ENCODE data around the gene MADD. TPM values are rescaled to one million over a fixed set of nuclear protein-coding genes. Genes with fewer than 3 reads are reported as not detected.
A peak's percentile ranks its signal among the peaks of the same experiment; 100 is the strongest.

MADD gene
- 10 to 100 TPM; 19.5 to 55.7 (median 41.8) TPM for total RNA-seq

GRCh38 chr11:47269829-47270305 is at the start of gene MADD:
Gene MADD (plus strand): TSS chr11:47270133.
- WGBS, 10 experiments = no CpG with 5 or more reads among the region's 57 CpGs
- Histone ChIP-seq H3K4me3 (peak within 1 kb of the TSS; percentile 59 to 81 (median 74)), H3K27ac (peak within 1 kb of the TSS; percentile 91), H3K4me1 (replicated peaks in 1 of 2) (peaks cover 20 to 29% of the 10 kb centered on the region in 2 donors)
- ATAC-seq (replicated peaks in 6 of 8) = peak; percentile 76 to 87 (median 86)
- in situ Hi-C loops (cut with MboI; ENCODE audit: low pct_unique_long_range_greater_than_20kb in 2 of 9, low sequenced_read_pairs in 9 of 9, unreplicated experiment in 9 of 9) = no loop called here

GRCh38 chr11:47220401-47220821 is 49.5 kb upstream of the MADD start:
- in situ Hi-C loops (cut with MboI; ENCODE audit: low pct_unique_long_range_greater_than_20kb in 2 of 9, low sequenced_read_pairs in 9 of 9, unreplicated experiment in 9 of 9) = no loop called here
- H3K27ac ChIP-seq = no peak overlapping the region
- 50 to 100% (median 83%) methylated on average over 1 of the region's 1 CpG; no CpG with 5 or more reads in 6 of the 10 experiments for WGBS, 10 experiments

DNA sequence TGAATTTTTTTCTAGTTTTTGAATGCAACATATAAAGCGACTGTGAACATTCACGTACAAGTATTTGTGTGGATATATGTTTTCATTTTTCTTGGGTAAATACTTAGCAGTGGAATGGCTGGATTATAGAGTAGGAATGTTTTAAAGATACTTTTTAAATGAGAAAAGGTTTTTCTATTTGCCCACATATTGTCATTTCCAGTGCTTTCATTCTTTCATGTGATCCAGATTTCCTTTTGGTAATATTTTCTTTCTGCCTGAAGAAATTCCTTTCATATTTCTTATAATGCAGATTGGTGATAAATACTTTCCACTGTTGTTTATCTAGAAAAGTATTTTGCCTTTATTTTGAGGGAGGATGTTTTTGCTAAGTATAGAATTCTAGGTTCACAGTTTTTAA is 47.2 kb upstream of the MADD start:
- H3K4me1 ChIP-seq (replicated peaks in 1 of 2) = peaks cover 0 to 4% of the 10 kb centered on the region in 2 donors
- WGBS, 10 experiments = 88 to 100% (median 100%) methylated on average over 1 to 2 of the region's 2 CpGs; no CpG with 5 or more reads in 1 of the 10 experiments
- in situ Hi-C loops (cut with MboI; ENCODE audit: low pct_unique_long_range_greater_than_20kb in 2 of 9, low sequenced_read_pairs in 9 of 9, unreplicated experiment in 9 of 9) = no loop called here
- no peak for ATAC-seq (replicated peaks in 6 of 8)
- no peak overlapping the region for H3K4me3 ChIP-seq
- no peak overlapping the region for H3K27ac ChIP-seq

More at GRCh38 chr11:47220401-47220821, 49.5 kb upstream of the MADD start:
- peak in 4 of 8 experiments; percentile 16 to 71 (median 49) for ATAC-seq (replicated peaks in 6 of 8)
- Histone ChIP-seq H3K4me1 (replicated peaks in 1 of 2) (peaks cover 13 to 17% of the 10 kb centered on the region in 2 donors), H3K4me3 (no peak overlapping the region)

DNA sequence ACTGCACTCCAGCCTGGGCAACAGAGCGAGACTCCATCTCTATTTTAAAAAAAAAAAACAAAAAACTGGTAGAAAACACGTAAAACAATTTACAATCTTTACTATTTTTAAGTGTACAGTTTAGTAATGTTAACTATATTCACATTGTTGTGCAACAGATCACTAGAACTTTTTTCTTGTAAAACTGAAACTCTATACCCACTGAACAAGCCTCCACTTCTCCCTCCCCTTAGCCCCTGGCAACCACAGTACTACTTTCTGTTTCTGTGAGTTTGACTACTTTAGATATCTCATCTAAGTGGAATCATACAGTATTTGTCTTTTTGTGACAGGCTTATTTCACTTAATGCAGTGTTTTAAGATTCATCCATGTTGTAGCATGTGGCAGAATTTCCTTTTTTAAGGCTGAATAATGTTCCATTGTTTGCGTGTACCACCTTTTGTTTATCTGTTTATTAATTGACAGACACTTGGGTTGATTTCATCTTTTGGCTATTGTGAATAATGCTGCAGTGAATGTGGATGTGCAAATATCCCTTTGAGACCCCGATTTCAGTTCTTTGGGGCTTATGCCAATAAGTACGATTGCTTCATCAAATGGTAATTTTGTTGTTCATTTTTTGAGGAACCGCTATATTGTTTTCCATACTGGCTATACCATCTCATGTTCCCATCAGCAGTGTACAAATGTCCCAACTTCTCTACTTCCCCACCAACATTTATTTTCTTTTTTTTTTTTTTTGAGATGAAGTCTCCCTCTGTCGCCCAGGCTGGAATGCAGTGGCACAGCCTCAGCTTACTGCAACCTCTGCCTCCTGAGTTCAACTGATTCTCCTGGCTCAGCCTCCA is 44.2 kb upstream of the MADD start:
- in situ Hi-C loops (cut with MboI; ENCODE audit: low pct_unique_long_range_greater_than_20kb in 2 of 9, low sequenced_read_pairs in 9 of 9, unreplicated experiment in 9 of 9) = no loop called here
- no peak overlapping the region for H3K4me3 ChIP-seq
- H3K27ac ChIP-seq = no peak overlapping the region
- peak in 1 of 8 experiments; percentile 8 for ATAC-seq (replicated peaks in 6 of 8)
- H3K4me1 ChIP-seq (replicated peaks in 1 of 2) = no peaks in the 10 kb centered on the region
- 73 to 100% (median 97%) methylated on average over 3 to 7 of the region's 7 CpGs; no CpG with 5 or more reads in 1 of the 10 experiments for whole genome bisulfite sequencing, 10 experiments

DNA sequence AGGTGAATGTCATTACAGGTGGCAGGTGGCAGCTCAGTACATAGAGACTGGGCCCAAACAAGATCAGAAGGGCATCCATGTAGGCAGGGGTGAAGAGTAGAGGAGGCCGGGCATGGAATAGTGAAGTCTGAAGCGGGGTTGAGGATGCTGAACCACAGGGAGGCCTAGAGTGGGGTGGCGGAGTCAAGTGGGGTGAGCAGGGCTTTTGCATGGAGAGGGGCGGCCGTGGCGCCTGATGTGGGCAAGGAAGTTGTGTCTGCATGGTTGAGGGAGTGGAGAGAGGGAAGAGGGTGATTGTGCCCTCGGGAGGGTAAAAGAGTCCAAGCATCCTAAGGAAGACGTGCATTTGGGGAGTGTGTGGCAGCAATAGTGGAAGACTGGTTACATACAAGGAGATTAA is 40.8 kb upstream of the MADD start:
- ATAC-seq (replicated peaks in 6 of 8) = no peak
- WGBS, 10 experiments = 86 to 100% (median 96%) methylated on average over 1 to 7 of the region's 8 CpGs; no CpG with 5 or more reads in 5 of the 10 experiments
- no peak overlapping the region for H3K27ac ChIP-seq
- H3K4me3 ChIP-seq = no peak overlapping the region
- H3K4me1 ChIP-seq (replicated peaks in 1 of 2) = no peaks in the 10 kb centered on the region
- in situ Hi-C loops (cut with MboI; ENCODE audit: low pct_unique_long_range_greater_than_20kb in 2 of 9, low sequenced_read_pairs in 9 of 9, unreplicated experiment in 9 of 9) = no loop called here

DNA sequence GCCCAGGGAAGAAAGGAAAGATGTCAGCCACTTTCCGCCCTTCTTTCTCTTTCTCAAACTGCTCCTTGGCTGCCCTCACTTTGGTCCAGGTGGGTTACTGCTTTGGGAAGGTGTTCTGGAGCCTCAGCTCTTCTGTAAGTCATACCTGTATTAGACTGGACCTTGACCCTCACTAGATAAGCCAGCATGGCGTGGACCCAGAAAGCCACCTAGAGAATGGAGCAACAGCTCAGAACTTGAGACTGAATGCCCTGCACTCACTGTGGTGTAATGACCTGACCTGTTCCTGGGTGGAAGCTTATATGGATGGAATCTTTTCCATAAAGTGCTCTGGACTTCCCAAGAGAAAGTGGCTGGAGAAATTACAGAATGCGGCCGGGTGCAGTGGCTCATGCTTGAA is 36.9 kb upstream of the MADD start:
- 80 to 100% (median 100%) methylated on average over 2 to 4 of the region's 4 CpGs; no CpG with 5 or more reads in 4 of the 10 experiments for WGBS, 10 experiments
- in situ Hi-C loops (cut with MboI; ENCODE audit: low pct_unique_long_range_greater_than_20kb in 2 of 9, low sequenced_read_pairs in 9 of 9, unreplicated experiment in 9 of 9) = no loop called here
- no peak overlapping the region for H3K27ac ChIP-seq
- H3K4me1 ChIP-seq (replicated peaks in 1 of 2) = no peaks in the 10 kb centered on the region
- no peak for ATAC-seq (replicated peaks in 6 of 8)
- H3K4me3 ChIP-seq = no peak overlapping the region

GRCh38 chr11:47233989-47234668 is 35.8 kb upstream of the MADD start:
- Histone ChIP-seq H3K27ac (no peak overlapping the region), H3K4me1 (replicated peaks in 1 of 2) (no peaks in the 10 kb centered on the region), H3K4me3 (no peak overlapping the region)
- 17 to 90% (median 37%) methylated on average over 1 to 7 of the region's 11 CpGs; no CpG with 5 or more reads in 4 of the 10 experiments for WGBS, 10 experiments
- ATAC-seq (replicated peaks in 6 of 8) = peak in 4 of 8 experiments; percentile 9 to 52 (median 25)
- in situ Hi-C loops (cut with MboI; ENCODE audit: low pct_unique_long_range_greater_than_20kb in 2 of 9, low sequenced_read_pairs in 9 of 9, unreplicated experiment in 9 of 9) = no loop called here

- Histone ChIP-seq H3K27ac (no peak overlapping the region), H3K4me3 (no peak overlapping the region), H3K4me1 (replicated peaks in 1 of 2) (no peaks in the 10 kb centered on the region)
- in situ Hi-C loops (cut with MboI; ENCODE audit: low pct_unique_long_range_greater_than_20kb in 2 of 9, low sequenced_read_pairs in 9 of 9, unreplicated experiment in 9 of 9) = no loop called here
- no peak for ATAC-seq (replicated peaks in 6 of 8)
- WGBS, 10 experiments = 80 to 90% (median 80%) methylated on average over 1 to 4 of the region's 12 CpGs; no CpG with 5 or more reads in 6 of the 10 experiments
Measured at GRCh38 chr11:47234669-47235100, 35.2 kb upstream of the MADD start.

- whole genome bisulfite sequencing, 10 experiments = 62 to 95% (median 84%) methylated on average over 2 to 6 of the region's 12 CpGs; no CpG with 5 or more reads in 4 of the 10 experiments
- no peak for ATAC-seq (replicated peaks in 6 of 8)
- in situ Hi-C loops (cut with MboI; ENCODE audit: low pct_unique_long_range_greater_than_20kb in 2 of 9, low sequenced_read_pairs in 9 of 9, unreplicated experiment in 9 of 9) = no loop called here
- Histone ChIP-seq H3K4me3 (no peak overlapping the region), H3K4me1 (replicated peaks in 1 of 2) (no peaks in the 10 kb centered on the region), H3K27ac (no peak overlapping the region)
Measured at GRCh38 chr11:47235163-47235562, 34.8 kb upstream of the MADD start.

DNA sequence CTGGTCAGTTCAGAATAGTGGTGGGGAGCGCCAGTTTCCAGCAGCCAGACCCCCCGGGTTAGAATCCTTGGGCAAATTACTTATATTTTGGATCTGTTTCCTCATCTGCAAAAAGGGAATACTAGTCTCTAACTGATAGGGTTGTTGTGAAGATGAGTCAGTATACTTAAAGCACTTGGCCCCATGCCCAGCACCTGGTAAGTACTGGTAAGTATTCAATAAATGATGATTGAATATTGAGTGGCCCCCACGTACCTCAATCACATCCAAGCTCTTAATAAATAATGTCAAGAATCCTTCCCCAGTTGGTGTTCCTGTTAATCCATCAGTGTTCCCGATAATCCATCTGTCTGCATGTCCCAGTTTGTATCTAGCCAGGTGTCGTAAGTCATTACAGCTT is 33.5 kb upstream of the MADD start:
- Histone ChIP-seq H3K4me3 (no peak overlapping the region), H3K4me1 (replicated peaks in 1 of 2) (no peaks in the 10 kb centered on the region), H3K27ac (no peak overlapping the region)
- in situ Hi-C loops (cut with MboI; ENCODE audit: low pct_unique_long_range_greater_than_20kb in 2 of 9, low sequenced_read_pairs in 9 of 9, unreplicated experiment in 9 of 9) = no loop called here
- 91 to 100% (median 95%) methylated on average over 1 to 5 of the region's 5 CpGs for WGBS, 10 experiments
- no peak for ATAC-seq (replicated peaks in 6 of 8)

DNA sequence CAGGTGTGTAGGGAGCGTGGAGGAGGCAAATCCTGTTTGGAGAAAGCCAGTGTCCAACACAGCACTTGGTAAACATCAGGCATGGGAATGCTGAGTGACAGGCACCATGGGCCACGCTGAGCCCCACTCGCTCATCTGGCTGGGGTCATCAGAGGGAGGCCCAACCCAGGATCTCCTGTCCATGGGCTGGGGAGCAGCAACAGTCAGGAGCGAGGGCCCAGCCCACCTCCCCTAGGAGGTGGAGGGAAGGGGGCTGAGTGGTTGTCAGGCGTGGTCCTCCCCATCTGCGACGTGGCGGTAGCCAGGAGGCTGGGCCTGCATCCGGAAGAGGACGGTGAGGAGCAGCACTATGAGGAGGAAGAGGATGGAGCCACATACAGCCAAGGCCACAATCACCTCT is 30.1 kb upstream of the MADD start:
- Histone ChIP-seq H3K4me3 (no peak overlapping the region), H3K4me1 (replicated peaks in 1 of 2) (no peaks in the 10 kb centered on the region), H3K27ac (no peak overlapping the region)
- WGBS, 10 experiments = 20 to 100% (median 83%) methylated on average over 1 to 6 of the region's 10 CpGs; no CpG with 5 or more reads in 3 of the 10 experiments
- ATAC-seq (replicated peaks in 6 of 8) = no peak
- in situ Hi-C loops (cut with MboI; ENCODE audit: low pct_unique_long_range_greater_than_20kb in 2 of 9, low sequenced_read_pairs in 9 of 9, unreplicated experiment in 9 of 9) = no loop called here

DNA sequence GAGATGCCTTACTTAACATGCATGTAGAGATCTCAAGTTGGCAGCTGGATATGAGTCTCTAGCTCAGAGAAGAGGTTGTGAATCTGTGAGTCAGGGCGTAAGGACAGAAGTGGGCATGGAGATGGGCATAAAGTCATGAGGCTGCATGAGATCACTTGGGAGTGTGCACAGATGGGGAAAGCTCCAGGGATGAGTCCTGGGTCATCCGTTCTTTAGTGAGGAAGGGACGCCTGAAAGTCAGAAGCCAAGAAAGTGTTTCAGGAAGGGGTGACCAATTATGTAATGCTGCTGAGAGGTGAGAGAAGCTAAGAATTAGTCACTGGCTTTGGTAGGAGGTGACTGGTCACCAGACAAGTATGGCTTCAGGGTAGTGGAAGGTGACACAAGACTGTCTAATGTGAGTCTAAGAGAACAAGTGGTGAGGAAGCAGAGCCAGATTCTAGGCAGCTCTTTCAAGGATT is 28.1 kb upstream of the MADD start:
- H3K4me3 ChIP-seq = no peak overlapping the region
- in situ Hi-C loops (cut with MboI; ENCODE audit: low pct_unique_long_range_greater_than_20kb in 2 of 9, low sequenced_read_pairs in 9 of 9, unreplicated experiment in 9 of 9) = no loop called here
- no peaks in the 10 kb centered on the region for H3K4me1 ChIP-seq (replicated peaks in 1 of 2)
- WGBS, 10 experiments = 50 to 100% (median 89%) methylated on average over 1 to 3 of the region's 3 CpGs; no CpG with 5 or more reads in 4 of the 10 experiments
- no peak overlapping the region for H3K27ac ChIP-seq
- ATAC-seq (replicated peaks in 6 of 8) = peak in 2 of 8 experiments; percentile 11 to 27
